HL-60 (cell line): ENCODE measurements around the gene USH2A.

Experiments used
- DNase-seq, 2 experiments: peaks; one replicate each; pipeline ENCODE4 v3.0.0-alpha.2; 2010 to 2020; ENCODE audit warnings: low read depth in 1 of 2, low spot score in 1 of 2
- H3K27ac ChIP-seq: fragments of 250-450 bp; sonication (Bioruptor Pico); replicated peaks from 2 replicates; pipeline ENCODE4 v1.5.1; 2020; ENCODE audit warnings: mild to moderate bottlenecking, moderate library complexity
- H3K27me3 ChIP-seq: fragments of 250-450 bp; sonication (Bioruptor Pico); 2 replicates; pipeline ENCODE4 v1.5.1; 2021; ENCODE audit warnings: mild to moderate bottlenecking, moderate library complexity; ENCODE audit not compliant: insufficient read depth, poor library complexity, severe bottlenecking
- H3K4me3 ChIP-seq: replicated peaks from 2 replicates; pipeline ENCODE4 v1.5.1; 2011; ENCODE audit warnings: mild to moderate bottlenecking, control low read depth, low read length; ENCODE audit not compliant: insufficient read depth
- CTCF ChIP-seq: IDR thresholded peaks from one replicate; pipeline ENCODE4 v1.5.1; 2011; ENCODE audit warnings: low read length, control low read depth, inconsistent platforms; ENCODE audit not compliant: insufficient read depth
- GABPA ChIP-seq: IDR thresholded peaks from 2 replicates; pipeline ENCODE4 v1.6.1; 2012; ENCODE audit warnings: low read depth
- POLR2AphosphoS5 ChIP-seq: IDR thresholded peaks from 2 replicates; pipeline ENCODE4 v1.6.1; 2012; ENCODE audit warnings: low read depth
- REST ChIP-seq: IDR thresholded peaks from 2 replicates; pipeline ENCODE4 v1.6.1; 2012; ENCODE audit warnings: low read depth; ENCODE audit not compliant: insufficient replicate concordance
- SPI1 ChIP-seq: IDR thresholded peaks from 2 replicates; pipeline ENCODE4 v1.6.1; 2012; ENCODE audit warnings: low read depth, mild to moderate bottlenecking, borderline replicate concordance

Gene USH2A

GRCh38 chr1:215772151-215772550 is 651.1 kb downstream of the USH2A start:
- DNase-seq: no peak
- Histone ChIP-seq H3K4me3 (no peak overlapping the region), H3K27me3 (no peaks in the 10 kb centered on the region), H3K27ac (no peak overlapping the region)
- TF ChIP-seq GABPA: no peak
- no peak for TF ChIP-seq SPI1
- TF ChIP-seq POLR2AphosphoS5: no peak
- no peak for TF ChIP-seq REST
- TF ChIP-seq CTCF: no peak

GRCh38 chr1:215768303-215768702 is 654.9 kb downstream of the USH2A start:
- TF ChIP-seq GABPA: no peak
- TF ChIP-seq CTCF: no peak
- no peak for TF ChIP-seq REST
- TF ChIP-seq SPI1: no peak
- TF ChIP-seq POLR2AphosphoS5: no peak
- Histone ChIP-seq H3K27ac (no peak overlapping the region), H3K4me3 (no peak overlapping the region), H3K27me3 (no peaks in the 10 kb centered on the region)
- DNase-seq: no peak

GRCh38 chr1:215767761-215768160 is 655.5 kb downstream of the USH2A start:
- no peak for DNase-seq
- no peaks in the 10 kb centered on the region for H3K27me3 ChIP-seq
- no peak overlapping the region for H3K27ac ChIP-seq
- no peak for TF ChIP-seq POLR2AphosphoS5
- no peak overlapping the region for H3K4me3 ChIP-seq

GRCh38 chr1:215766521-215766920 is 656.7 kb downstream of the USH2A start:
- no peak overlapping the region for H3K4me3 ChIP-seq
- no peak overlapping the region for H3K27ac ChIP-seq
- no peak for DNase-seq
- H3K27me3 ChIP-seq: no peaks in the 10 kb centered on the region
- TF ChIP-seq POLR2AphosphoS5: no peak
- TF ChIP-seq CTCF: no peak
- no peak for TF ChIP-seq REST
- TF ChIP-seq SPI1: no peak
